Medulla oblongata (tissue), 1 donor: Measurements from ENCODE around the gene PRELID1.
"Not testable (repeated sequence)": the region's sequence is repeated elsewhere in the genome, so short reads cannot be mapped to it uniquely, and the experiment has no call there.

ENCODE experiments used
- DNase-seq: peaks from one replicate; pipeline ENCODE4 v3.0.0-alpha.2; 2015; ENCODE audit errors: extremely low spot score

The PRELID1 gene, protein sequence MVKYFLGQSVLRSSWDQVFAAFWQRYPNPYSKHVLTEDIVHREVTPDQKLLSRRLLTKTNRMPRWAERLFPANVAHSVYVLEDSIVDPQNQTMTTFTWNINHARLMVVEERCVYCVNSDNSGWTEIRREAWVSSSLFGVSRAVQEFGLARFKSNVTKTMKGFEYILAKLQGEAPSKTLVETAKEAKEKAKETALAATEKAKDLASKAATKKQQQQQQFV

DNA sequence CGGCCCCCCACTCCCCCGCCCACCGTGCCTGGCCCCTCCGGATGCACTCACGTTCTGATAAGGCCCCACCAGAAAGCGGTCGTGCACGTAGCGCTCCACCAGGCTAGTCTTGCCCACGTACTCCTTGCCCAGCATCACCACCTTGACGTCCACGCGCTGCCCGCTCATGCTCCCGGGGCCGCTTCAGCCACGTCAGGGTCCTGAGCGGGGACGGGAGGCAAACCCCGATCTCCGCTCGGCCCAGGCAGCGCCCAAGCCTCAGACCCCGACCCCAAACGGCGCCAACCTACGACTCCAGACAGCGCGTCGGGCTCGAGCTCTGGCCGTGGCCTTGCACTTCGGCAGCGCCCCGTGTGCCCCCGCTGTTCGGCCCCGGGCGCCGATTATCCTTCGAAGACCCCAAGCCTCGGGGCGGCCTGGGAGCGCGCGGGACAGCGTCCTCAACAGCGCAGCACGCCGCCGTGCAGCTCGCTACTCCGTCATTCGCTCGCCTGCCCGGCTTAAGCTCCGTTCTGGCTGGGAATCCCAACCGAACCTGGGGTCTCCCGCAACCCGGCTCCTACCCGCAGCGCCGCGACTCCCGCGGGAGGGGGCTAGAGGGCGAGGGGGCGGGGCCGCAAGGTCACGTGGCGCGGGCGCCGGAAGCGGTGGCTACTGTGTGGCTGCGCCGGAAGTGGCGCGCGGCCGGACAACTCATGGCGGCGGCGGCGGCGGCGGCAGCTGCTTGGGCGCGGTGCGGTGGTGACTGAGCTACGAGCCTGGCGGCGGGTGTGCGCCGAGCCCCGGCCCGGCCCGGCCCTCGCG is at the start of gene PRELID1, which contains the start of gene RAB24:
PRELID1 (plus strand) TSS at position 679 of the 804 bp plus-strand sequence. CDS start 187 bp downstream, outside the sequence.
RAB24 (minus strand) TSS at position 599 of the 804 bp plus-strand sequence; CDS start at position 168, 431 bp downstream.
- DNase-seq: peak; percentile 85

DNA sequence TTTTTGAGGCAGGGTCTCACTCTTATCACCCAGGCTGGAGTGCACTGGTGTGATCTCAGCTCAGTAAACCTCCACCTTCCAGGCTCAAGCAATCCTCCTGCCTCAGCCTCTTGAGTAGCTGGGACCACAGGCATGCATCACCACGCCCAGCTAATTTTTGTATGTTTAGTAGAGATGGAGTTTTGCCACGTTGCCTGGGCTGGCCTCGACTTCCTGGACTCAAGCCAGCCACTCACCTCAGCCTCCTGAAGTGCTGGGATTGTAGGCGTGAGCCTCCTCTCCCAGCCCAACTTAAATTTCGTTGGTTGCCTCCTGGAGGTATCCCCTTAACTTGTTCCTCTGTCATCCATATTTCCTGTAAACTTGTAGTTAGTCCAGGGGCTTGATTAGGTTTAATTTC is 47.3 kb upstream of the PRELID1 start:
- DNase-seq: no peak

DNA sequence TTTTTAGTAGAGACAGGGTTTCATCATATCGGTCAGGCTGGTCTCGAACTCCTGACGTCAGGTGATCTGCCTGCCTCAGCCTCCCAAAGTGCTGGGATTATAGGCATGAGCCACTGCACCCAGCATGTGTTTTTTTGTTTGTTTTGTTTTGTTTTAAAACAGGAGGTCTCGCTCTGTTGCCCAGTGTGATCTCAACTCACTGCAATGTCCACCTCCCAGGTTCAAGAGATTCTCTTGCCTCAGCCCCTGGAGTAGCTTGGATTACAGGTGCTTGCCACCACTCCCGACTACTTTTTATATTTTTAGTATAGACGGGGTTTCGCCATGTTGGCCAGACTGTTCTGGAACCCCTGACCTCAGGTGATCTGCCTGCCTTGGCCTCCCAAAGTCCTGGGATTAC is 44.9 kb upstream of the PRELID1 start:
- DNase-seq: not testable (repeated sequence)

DNA sequence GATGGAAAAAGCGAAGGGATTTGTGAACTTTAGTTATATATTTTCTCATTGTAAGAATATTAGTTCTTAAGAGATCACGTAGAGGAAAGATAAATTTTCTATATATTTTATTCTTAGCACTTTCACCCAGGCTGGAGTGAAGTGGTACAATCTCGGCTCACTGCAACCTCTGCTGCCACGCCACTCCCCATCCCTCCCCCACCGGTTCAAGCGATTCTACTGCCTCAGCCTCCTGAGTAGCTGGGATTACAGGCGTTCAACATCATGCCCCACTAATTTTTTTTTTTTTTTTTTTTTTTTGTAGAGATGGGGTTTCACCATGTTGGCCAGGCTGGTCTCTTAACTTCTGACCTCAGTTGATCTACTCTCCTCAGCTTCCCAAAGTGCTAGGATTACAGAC is 42.6 kb upstream of the PRELID1 start:
- no peak for DNase-seq

DNA sequence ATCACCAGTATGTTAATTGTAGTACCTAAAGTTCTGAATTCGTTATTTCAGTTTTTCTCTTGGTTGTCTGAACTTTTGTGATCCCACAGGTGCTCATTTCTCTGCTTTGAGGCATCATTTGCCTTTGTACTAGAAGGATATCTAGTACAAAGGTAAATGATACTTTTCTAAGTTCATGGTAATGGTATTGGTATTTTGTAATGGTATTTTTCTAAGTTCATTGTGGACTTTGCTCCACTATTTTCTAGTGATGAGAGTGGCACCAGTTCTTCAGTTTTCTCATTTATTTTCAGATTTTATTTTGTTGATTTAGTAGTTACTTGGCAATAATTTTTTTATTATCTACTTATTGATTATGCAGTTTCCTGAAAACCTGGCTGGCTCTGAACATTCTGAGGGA is 42.1 kb upstream of the PRELID1 start:
- DNase-seq: no peak

DNA sequence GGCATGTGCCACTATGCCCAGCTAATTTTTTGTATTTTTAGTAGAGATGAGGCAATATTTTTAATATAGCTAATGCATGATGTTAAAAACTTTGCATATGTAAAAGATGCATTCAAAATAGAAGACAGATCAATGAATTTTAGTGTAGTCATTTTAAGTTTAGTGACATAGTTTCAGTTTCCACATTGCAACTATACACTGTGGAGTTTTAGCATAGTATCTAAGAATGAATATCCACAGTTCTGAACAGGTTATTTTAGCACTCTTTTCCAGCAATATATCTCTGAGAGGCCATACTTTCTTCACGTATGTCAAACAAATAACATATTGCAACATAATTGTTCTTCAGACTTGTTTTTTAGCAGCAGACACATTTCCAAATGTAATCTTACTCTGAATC is 39.4 kb upstream of the PRELID1 start:
- no peak for DNase-seq

DNA sequence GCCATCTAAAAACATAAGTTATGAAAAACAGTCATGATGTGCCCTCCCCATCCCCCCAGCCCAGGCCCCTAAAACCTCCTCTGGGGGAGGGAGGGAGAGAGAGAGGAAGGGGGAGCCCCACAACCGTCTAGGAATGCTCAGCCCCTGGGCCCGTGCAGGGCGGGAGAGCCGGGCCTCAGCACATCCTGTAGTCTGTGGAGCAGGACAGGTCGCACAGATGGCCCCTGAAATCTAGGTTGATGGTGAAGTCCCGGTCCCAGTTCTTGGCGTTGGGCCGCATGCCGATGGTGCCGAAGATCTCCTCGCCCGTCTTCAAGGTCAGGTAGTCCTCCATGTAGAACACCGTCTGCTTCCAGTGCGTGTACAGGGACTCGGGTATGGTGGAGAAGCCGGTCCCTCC is 38.2 kb upstream of the PRELID1 start:
- DNase-seq: no peak

DNA sequence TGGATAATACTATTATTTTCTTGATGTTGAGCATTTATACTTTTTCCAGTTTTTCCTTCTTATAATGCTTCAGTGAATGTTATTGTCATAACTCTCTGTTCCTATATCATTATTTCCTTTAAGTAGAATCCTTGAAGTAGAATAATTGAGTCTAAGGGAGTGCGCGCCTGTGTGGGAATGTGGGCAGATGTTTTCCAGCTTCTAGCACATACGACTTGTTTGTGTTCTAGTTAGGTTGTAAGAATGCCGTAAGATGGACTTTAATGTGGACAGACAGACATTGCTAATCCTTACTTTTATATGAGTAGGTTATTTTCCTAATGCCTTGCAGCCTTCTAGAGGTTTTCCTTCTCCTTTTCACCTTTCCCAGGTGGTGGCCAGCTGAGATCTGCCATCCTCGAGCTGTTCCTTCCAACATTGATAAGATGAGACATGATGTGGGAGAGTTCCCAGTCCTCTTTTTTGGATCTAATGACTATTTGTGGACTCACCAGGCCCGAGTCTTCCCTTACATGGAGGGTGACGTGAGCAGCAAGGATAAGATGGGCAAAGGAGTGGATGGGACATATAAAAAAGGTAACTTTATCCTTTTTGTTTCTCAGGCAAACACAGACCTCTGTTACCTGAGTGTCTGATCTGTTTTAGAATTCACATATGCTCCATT is 34.2 kb upstream of the PRELID1 start:
- no peak for DNase-seq

DNA sequence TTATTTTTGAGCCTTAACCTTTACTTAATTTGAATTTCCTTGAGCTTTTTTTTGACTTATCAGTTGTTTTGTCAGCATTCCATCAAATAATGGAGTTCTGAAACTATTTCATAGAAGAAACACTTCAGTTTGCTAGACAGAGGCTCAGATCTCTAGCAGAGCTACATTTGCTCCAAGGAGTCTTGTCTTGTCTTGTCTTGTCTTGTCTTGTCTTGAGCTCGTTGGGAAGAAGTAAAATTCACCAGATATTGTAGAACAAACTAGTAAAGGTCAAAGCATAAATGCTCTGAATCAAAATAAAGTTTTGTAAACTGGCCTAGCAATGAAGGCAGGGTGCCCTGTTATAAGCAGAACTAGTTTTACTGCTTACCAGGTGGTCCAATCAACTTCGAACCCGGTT is 33.6 kb upstream of the PRELID1 start:
- DNase-seq: no peak

DNA sequence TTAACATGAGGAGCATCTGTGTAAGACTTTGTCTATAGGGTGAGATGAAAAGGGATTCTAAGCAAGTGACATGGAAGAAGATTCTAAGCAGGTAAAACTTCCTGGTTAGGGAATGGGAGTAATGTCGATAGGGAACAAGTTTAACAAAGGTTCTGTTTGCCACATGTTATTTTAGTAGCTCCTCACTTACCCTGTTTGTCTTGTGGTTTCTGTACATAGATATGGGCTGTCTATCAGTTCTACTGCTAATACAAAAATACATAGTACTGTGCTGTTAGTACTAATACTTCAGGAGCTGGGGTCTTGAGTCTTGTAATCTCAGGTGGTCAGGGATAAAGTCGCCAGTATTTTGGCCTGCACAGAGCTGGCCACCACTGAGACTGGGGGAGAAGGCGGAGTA is 32.9 kb upstream of the PRELID1 start:
- DNase-seq: no peak

DNA sequence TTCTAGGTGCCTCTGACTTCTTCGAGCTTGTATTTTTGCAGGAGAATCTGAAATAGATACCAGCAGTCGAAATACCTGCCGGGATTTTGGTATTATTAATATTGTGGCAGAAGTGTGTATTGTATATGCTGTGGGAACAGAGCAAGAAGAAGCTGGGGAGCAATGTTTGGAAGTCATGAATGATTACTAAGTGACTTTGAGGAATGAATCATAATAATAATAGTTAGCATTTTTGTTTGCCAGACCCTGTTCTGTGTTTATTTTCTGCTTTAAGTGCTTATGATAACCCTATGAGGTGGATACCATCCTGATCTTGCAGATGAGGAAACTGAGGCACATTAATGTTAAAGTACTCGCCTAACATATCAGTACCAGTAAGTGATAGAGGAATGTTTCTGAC is 32.5 kb upstream of the PRELID1 start:
- DNase-seq: no peak

DNA sequence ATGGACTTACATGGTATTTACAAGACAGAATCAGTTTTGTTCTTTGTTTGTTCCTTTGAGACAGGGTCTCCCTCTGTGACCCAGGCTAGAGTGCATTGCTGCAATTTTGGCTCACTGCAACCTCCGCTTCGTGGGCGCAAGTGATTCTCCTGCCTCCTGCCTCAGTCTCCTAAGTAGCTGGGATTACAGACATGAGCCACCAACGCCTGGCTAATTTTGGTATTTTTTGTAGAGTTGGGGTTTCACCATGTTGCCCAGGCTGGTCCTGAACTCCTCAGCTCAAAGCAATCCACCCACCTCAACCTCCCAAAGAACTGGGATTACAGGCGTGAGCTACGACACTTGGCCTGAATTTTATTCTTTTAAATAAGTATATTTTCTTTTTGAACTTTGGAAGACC is 27.7 kb upstream of the PRELID1 start:
- no peak for DNase-seq

DNA sequence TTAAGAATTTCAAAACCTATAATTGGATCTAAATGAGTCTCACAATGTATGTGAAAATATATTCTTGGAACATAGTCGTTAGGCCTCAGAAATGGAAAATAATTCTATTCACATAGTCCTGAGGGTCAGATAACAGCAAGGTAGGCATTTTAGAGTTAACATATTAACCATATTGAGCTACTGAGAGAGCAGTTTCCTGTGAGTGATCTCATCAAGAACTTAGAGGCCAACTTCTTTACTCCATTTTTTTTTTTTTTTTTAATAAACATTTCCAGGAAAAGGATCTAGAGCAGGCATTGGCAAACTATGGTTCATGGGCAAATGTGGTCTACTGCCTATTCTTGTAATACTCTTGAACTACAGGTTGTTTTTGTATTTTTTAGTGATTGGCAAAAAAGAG is 26.7 kb upstream of the PRELID1 start:
- DNase-seq: no peak

DNA sequence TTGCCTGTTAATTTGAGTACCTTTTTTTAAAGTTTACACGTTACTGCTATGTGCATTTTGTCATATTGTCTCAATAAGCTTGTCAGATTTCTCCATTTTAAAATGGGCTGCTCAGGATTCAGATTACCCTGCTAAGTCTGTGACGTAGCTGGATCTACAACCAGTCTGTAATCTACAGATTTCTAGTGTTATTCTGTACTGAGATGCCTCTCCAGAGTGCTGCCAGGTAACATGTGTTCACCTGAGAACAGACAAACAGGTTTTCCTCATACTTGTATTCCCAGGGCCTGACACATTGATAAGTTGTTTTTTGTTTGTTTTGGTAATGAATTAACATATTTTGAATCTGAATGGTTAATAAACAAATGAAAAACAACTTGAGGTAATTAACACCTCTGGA is 15.4 kb upstream of the PRELID1 start:
- DNase-seq: no peak

DNA sequence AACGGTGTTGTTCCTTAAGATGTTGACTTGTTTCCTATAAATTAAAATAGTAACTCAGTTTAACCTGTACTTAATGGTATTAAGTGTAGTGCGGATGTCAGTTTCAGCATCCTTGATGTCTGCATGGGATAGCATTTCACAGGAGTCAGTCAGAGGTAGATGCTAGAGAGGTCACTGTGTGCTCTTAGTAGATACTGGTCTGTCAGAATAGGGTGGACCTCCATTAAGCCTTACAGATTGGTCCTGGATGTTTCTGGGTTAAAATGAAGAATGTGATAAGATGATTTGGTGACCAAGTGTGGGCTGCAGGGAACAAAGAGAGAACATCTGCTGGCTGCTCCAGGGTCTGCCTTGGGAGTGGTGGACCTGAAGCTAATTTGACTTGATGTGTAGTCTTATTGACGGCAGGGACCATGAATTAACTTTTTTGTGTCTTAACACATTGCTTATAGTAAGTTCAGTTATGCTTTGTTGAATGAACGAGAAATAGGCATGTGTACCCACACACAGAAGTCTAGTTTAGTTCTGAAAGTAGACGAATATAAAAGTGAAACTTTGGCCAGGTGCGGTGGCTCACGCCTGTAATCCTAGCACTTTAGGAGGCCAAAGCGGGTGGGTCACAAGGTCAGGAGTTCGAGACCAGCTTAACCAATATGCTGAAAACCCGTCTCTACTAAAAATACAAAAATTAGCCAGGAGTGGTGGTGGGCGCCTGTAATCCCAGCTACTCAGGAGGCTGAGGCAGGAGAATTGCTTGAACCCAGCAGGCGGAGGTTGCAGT is 12.6 kb upstream of the PRELID1 start:
- no peak for DNase-seq

DNA sequence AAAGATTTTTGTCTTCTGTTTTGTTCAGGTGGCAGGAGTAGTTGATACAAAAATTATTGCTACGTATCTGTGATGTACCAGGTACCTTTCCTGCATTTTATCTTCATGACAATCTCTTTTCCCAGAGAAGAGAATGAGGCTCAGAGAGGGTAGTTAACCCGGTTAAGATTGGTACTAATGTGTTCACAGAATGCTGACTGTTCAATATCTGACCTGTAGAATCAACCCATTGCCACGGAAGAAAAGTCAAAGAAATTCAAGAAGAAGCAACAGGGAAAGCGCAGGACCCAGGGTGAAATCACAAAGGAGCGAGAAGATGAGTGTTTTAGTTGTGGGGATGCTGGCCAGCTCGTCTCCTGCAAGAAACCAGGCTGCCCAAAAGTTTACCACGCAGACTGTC is 11.9 kb upstream of the PRELID1 start:
- DNase-seq: no peak

DNA sequence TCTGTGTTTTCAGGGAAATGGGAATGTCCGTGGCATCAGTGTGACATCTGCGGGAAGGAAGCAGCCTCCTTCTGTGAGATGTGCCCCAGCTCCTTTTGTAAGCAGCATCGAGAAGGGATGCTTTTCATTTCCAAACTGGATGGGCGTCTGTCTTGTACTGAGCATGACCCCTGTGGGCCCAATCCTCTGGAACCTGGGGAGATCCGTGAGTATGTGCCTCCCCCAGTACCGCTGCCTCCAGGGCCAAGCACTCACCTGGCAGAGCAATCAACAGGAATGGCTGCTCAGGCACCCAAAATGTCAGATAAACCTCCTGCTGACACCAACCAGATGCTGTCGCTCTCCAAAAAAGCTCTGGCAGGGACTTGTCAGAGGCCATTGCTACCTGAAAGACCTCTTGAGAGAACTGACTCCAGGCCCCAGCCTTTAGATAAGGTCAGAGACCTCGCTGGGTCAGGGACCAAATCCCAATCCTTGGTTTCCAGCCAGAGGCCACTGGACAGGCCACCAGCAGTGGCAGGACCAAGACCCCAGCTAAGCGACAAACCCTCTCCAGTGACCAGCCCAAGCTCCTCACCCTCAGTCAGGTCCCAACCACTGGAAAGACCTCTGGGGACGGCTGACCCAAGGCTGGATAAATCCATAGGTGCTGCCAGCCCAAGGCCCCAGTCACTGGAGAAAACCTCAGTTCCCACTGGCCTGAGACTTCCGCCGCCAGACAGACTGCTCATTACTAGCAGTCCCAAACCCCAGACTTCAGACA is 9.6 kb upstream of the PRELID1 start:
- DNase-seq: no peak

DNA sequence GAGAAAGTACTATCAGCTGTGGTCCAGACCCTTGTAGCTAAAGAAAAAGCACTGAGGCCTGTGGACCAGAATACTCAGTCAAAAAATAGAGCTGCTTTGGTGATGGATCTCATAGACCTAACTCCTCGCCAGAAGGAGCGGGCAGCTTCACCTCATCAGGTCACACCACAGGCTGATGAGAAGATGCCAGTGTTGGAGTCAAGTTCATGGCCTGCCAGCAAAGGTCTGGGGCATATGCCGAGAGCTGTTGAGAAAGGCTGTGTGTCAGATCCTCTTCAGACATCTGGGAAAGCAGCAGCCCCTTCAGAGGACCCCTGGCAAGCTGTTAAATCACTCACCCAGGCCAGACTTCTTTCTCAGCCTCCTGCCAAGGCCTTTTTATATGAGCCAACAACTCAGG is 9.0 kb upstream of the PRELID1 start:
- DNase-seq: no peak

DNA sequence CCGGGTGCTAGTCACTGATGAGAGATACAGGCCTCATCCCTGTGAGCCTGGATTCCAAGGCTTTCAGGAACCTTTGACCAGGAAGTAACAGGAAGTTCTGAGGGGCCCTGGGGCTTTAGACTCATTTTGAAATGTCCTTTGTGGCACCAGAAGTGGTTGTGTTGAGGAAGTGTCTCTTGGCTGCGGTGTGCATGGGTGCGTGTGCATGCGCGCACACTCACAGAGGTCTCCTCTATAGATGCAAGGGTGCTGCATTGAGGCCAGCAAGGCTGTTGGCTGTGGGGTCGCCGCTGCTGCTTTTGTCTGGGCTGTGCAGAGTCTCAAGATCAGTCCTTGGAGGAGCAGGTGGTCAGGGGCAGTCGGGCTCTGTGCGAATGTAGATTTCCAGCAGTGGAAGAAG is 7.7 kb upstream of the PRELID1 start:
- no peak for DNase-seq

DNA sequence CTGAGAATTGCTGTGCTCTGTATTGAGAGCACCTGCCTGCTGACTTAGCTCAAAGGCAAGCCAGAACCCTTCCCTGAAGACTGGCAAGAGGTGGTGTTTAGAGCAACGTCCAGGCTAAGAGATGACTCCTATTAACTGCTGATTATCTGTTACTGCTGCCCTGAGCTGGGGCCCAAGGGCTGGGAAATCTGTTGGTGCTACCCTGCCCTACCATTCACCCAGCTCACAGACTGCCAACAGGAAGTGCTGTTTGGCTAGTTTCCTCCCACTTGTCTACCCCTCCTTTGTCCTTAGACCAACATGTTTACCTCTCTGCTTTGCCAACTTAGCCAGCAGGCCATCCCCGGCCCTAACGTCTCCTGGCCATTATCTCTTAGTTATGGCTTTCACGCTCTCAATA is 7.0 kb upstream of the PRELID1 start:
- DNase-seq: no peak

DNA sequence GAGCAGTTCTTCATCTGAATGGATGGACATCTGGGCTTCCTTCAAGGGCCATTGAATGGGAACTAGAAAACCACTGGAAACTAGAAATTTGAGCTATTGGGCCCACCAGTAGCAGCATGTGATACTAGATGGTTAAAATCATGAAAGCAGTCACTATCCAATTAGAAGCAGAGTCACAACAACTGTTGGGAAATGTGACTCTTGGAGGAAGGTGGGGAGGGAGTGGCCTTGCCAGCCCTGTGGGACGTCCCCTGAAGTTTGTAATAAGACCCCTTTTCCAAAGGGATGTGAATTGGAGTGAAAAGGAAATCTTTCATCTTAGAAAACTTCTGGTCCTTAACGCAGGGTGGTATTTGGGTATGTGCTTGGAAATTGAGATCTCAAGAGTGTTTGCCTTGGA is 5.7 kb upstream of the PRELID1 start:
- no peak for DNase-seq
